RWPE2 (cell line): ENCODE results near the gene ALLC.

Experiments
- ATAC-seq: fragments of 200-7000 bp; cut with Tn5 transposase; 3 replicates; pipeline ENCODE4 v1.9.1; 2021; ENCODE audit warnings: low read depth
- DNase-seq: peaks from one replicate; pipeline ENCODE4 v3.0.0-alpha.2; 2020; ENCODE audit warnings: low spot score
- H3K27ac ChIP-seq: fragments of 450-650 bp; 2 replicates; pipeline ENCODE4 v1.5.1; 2017; ENCODE audit warnings: mild to moderate bottlenecking; ENCODE audit not compliant: poor library complexity, severe bottlenecking
- H3K27me3 ChIP-seq: fragments of 250-450 bp; sonication (Bioruptor Pico); 2 replicates; pipeline ENCODE4 v1.5.1; 2021; ENCODE audit warnings: mild to moderate bottlenecking, moderate library complexity; ENCODE audit not compliant: insufficient read depth, poor library complexity, severe bottlenecking
- H3K36me3 ChIP-seq: fragments of 250-450 bp; sonication (Bioruptor Pico); 2 replicates; pipeline ENCODE4 v1.5.1; 2020; ENCODE audit warnings: low read depth, mild to moderate bottlenecking, moderate library complexity
- H3K4me1 ChIP-seq: fragments of 250-450 bp; sonication (Bioruptor Pico); 2 replicates; pipeline ENCODE4 v1.5.1; 2021; ENCODE audit warnings: mild to moderate bottlenecking, moderate library complexity; ENCODE audit not compliant: insufficient read depth, poor library complexity, severe bottlenecking
- H3K4me3 ChIP-seq: fragments of 250-450 bp; sonication (Bioruptor Pico); 2 replicates; pipeline ENCODE4 v1.5.1; 2021; ENCODE audit warnings: mild to moderate bottlenecking, moderate library complexity; ENCODE audit not compliant: severe bottlenecking
- H3K9me3 ChIP-seq: fragments of 250-450 bp; sonication (Bioruptor Pico); 2 replicates; pipeline ENCODE4 v1.5.1; 2021; ENCODE audit warnings: mild to moderate bottlenecking, moderate library complexity; ENCODE audit not compliant: severe bottlenecking
- TF ChIP-seq, protein P1 (sequence below): fragments of 450-650 bp; IDR thresholded peaks from one replicate; pipeline ENCODE4 v1.5.1; 2017; ENCODE audit warnings: mild to moderate bottlenecking, moderate library complexity; ENCODE audit not compliant: poor library complexity, severe bottlenecking

The ALLC gene

DNA sequence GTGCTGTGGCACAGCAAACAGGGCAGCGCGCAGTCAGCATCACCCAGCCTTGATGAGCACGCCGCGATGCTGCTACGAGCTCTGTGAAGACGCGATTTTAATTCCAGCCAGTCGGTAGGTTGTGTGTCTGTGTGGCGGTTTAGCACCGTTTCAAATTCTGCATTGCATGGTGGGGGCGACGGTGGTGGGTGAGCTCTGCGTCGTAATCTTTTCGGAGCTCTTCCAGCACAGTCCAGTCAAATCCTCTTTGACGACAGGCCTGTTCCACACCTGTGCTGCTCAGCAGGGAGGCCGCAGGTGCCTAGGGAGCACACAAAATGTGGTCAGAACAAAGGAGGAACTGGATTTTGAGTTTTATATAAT, 8.6 kb downstream of the ALLC start:
- ATAC-seq (no peak), DNase-seq (no peak)
- Histone ChIP-seq H3K4me3 (no peak overlapping the region), H3K36me3 (no peaks in the 10 kb centered on the region), H3K4me1 (no peaks in the 10 kb centered on the region), H3K27me3 (no peaks in the 10 kb centered on the region), H3K9me3 (no peaks in the 10 kb centered on the region), H3K27ac (no peak overlapping the region)
- TF ChIP-seq, protein P1, sequence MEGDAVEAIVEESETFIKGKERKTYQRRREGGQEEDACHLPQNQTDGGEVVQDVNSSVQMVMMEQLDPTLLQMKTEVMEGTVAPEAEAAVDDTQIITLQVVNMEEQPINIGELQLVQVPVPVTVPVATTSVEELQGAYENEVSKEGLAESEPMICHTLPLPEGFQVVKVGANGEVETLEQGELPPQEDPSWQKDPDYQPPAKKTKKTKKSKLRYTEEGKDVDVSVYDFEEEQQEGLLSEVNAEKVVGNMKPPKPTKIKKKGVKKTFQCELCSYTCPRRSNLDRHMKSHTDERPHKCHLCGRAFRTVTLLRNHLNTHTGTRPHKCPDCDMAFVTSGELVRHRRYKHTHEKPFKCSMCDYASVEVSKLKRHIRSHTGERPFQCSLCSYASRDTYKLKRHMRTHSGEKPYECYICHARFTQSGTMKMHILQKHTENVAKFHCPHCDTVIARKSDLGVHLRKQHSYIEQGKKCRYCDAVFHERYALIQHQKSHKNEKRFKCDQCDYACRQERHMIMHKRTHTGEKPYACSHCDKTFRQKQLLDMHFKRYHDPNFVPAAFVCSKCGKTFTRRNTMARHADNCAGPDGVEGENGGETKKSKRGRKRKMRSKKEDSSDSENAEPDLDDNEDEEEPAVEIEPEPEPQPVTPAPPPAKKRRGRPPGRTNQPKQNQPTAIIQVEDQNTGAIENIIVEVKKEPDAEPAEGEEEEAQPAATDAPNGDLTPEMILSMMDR, result no peak

DNA sequence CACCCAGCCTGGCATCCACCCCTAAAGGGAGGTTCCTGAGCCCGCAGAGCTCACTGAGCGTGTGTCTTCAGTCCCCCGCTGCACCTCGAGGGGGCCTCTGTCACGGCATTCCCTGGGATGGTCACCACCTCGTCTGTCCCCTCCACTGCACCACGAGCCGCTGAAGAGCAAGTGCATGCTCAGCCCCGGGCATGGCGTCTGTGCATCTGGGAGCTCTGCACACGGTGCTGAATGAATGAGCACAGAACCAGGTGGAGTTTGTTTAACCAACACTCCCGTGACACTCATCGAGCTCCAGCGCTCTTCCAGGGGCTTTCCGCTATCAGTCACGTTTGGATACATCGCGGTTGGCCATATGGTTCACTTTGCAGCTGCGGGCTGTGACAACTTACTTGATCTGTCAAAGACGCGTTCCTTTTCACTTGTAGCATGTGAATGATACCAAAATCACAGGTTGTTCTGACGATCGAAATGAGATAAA, 9.2 kb downstream of the ALLC start:
- Histone ChIP-seq H3K4me1 (no peaks in the 10 kb centered on the region), H3K27me3 (no peaks in the 10 kb centered on the region), H3K9me3 (no peaks in the 10 kb centered on the region), H3K4me3 (no peak overlapping the region), H3K36me3 (no peaks in the 10 kb centered on the region), H3K27ac (no peak overlapping the region)
- TF ChIP-seq, protein P1, result no peak
- no peak for ATAC-seq
- no peak for DNase-seq

DNA sequence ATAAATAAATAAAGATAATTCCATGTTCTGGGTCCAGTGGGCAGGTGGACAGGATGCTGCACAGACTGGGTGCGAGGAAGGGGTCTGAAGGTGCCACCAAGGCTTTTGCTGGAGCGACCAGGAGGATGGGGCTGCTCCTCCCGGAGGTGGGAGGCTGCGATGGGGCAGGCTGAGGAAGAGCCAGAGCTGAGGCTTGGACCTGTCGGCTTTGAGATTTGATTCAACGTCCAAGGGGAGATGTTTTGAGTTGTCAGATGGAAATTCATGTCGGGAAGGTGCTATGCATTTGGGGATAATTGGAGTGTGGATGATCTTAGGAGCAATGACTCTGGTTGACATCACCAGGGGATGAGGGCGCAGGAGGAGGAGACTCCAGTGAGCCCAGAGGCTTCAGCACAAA, 11.7 kb downstream of the ALLC start:
- no peaks in the 10 kb centered on the region for H3K4me1 ChIP-seq
- TF ChIP-seq, protein P1, result no peak
- no peak for ATAC-seq

DNA sequence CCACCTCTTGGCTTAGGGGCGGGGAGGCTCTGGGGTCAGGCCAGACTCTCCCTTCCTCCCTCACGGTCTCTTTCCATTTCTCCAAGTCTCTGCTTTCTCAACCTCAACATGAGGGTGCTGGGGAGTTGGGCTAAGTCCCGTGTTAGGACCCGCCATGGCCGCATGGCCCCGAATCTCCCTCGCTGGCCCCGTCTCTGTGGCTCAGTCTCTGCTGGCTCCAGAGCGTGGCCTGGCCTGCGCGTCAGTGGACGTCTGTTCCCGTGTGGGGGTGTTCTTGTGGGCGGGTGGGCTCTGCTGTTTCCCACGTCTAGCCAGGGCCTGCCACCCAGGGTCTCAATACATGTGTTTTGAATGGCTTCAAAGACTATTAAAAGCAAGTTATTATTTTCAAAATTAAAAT, 12.4 kb downstream of the ALLC start:
- H3K4me1 ChIP-seq, result no peaks in the 10 kb centered on the region
- no peak for DNase-seq
- H3K27ac ChIP-seq, result no peak overlapping the region
- ATAC-seq, result no peak
- H3K9me3 ChIP-seq, result no peaks in the 10 kb centered on the region
- TF ChIP-seq, protein P1, result no peak
- H3K36me3 ChIP-seq, result no peaks in the 10 kb centered on the region
- H3K4me3 ChIP-seq, result no peak overlapping the region
- H3K27me3 ChIP-seq, result no peaks in the 10 kb centered on the region

More for the DNA sequence above, 11.7 kb downstream of the ALLC start:
- Histone ChIP-seq H3K27me3 (no peaks in the 10 kb centered on the region), H3K27ac (no peak overlapping the region), H3K9me3 (no peaks in the 10 kb centered on the region), H3K4me3 (no peak overlapping the region), H3K36me3 (no peaks in the 10 kb centered on the region)
- DNase-seq, result no peak

DNA sequence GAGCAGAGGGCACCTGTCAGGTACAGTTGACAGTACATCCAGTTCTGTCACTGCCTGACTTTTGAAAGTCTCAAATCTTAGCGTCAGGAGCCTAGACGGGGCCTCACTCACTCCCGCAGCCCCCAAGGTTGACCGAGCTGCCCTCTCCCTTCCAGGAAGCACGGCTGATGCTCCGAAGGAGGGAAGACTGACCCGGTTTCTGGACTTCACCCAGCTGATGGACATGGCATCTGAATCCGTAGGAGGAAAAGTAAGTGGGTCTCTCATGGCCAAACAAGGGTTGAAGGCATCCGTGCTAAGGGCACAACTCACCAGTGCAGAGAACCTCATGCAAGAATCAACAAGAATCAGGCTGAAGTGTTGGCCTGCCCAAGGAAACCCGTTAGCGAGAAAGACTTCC, 12.9 kb downstream of the ALLC start:
- no peaks in the 10 kb centered on the region for H3K4me1 ChIP-seq
- no peaks in the 10 kb centered on the region for H3K36me3 ChIP-seq
- no peaks in the 10 kb centered on the region for H3K27me3 ChIP-seq
- TF ChIP-seq, protein P1, result no peak
- ATAC-seq, result no peak
- no peaks in the 10 kb centered on the region for H3K9me3 ChIP-seq
- no peak overlapping the region for H3K4me3 ChIP-seq
- H3K27ac ChIP-seq, result no peak overlapping the region
- no peak for DNase-seq
